Fibroblast of lung (primary cell): Measurements from ENCODE around the gene L3MBTL3. TPM values are rescaled to one million over a fixed set of nuclear protein-coding genes. Genes with fewer than 3 reads are reported as not detected.

Source experiments
- DNase-seq, 2 donors: peaks; one replicate each; pipeline versions ENCODE4 v3.0.0 to v3.0.0-alpha.2; 2010; ENCODE audit warnings: low read depth in 2 of 2
- H2AFZ ChIP-seq: 2 replicates; pipeline ENCODE4 v1.5.1; 2012; ENCODE audit warnings: low read length, control low read depth, inconsistent platforms
- H3K27ac ChIP-seq: 2 replicates; pipeline ENCODE4 v1.5.1; 2011; ENCODE audit warnings: low read length, control low read depth; ENCODE audit not compliant: insufficient read depth
- H3K27me3 ChIP-seq: 2 replicates; pipeline ENCODE4 v1.5.1; 2011; ENCODE audit warnings: mild to moderate bottlenecking, low read length; ENCODE audit not compliant: control insufficient read depth, insufficient read depth
- H3K36me3 ChIP-seq: 2 replicates; pipeline ENCODE4 v1.5.1; 2011; ENCODE audit warnings: low read length; ENCODE audit not compliant: control insufficient read depth, insufficient read depth
- H3K4me1 ChIP-seq: 2 replicates; pipeline ENCODE4 v1.5.1; 2011; ENCODE audit warnings: low read length; ENCODE audit not compliant: control insufficient read depth, insufficient read depth; ENCODE audit errors: extremely low read depth
- H3K4me2 ChIP-seq: 2 replicates; pipeline ENCODE4 v1.5.1; 2011; ENCODE audit warnings: low read length, control low read depth; ENCODE audit not compliant: insufficient read depth; ENCODE audit errors: extremely low read depth
- H3K4me3 ChIP-seq, 4 experiments: fragments of 200-600 bp in 1 of 4; sonication (generic) in 1 of 4; replicated peaks in 1 of 4; 2 replicates each; pipeline ENCODE4 v1.5.1; 2011 to 2016; ENCODE audit warnings: low read length in 4 of 4, low read depth in 3 of 4, mild to moderate bottlenecking in 3 of 4, control low read depth in 2 of 4, inconsistent platforms in 1 of 4, mixed read lengths in 1 of 4; ENCODE audit not compliant: insufficient read depth in 1 of 4; ENCODE audit errors: control extremely low read depth in 1 of 4
- H3K79me2 ChIP-seq: 2 replicates; pipeline ENCODE4 v1.5.1; 2012; ENCODE audit warnings: mild to moderate bottlenecking, low read length, inconsistent platforms; ENCODE audit not compliant: control insufficient read depth, insufficient read depth
- H3K9ac ChIP-seq: 2 replicates; pipeline ENCODE4 v1.5.1; 2011; ENCODE audit warnings: mild to moderate bottlenecking, low read length, control low read depth; ENCODE audit not compliant: insufficient read depth
- H3K9me3 ChIP-seq: 2 replicates; pipeline ENCODE4 v1.5.1; 2012; ENCODE audit warnings: low read depth, low read length; ENCODE audit not compliant: control insufficient read depth, insufficient read depth
- H4K20me1 ChIP-seq: 2 replicates; pipeline ENCODE4 v1.5.1; 2011; ENCODE audit warnings: low read length; ENCODE audit not compliant: control insufficient read depth, insufficient read depth; ENCODE audit errors: extremely low read depth
- CTCF ChIP-seq, 2 donors: IDR thresholded peaks in 1 of 2; conservative IDR thresholded peaks in 1 of 2; 1 replicate in 1 of 2; 2 replicates in 1 of 2; pipeline ENCODE4 v1.5.1; 2011 to 2012; ENCODE audit warnings: low read length in 2 of 2, control low read depth in 1 of 2, inconsistent platforms in 1 of 2, low read depth in 1 of 2, mild to moderate bottlenecking in 1 of 2
- EZH2 ChIP-seq: IDR thresholded peaks from 2 replicates; pipeline ENCODE4 v1.5.1; 2012; ENCODE audit warnings: low read length, control low read depth, mild to moderate bottlenecking; ENCODE audit errors: missing control alignments
- polyA plus RNA-seq, 2 donors: library from polyadenylated mRNA; depleted of rRNA in 1 of 2; stranded (reverse) in 1 of 2; unstranded in 1 of 2; fragments of >200 nt; gene quantifications; 2 replicates each; pipeline ENCODE4 v1.2.1, GENCODE V29; 2011 to 2012; ENCODE audit warnings: missing spikeins in 1 of 2
- total RNA-seq: library from RNA; depleted of rRNA; stranded (reverse); fragments of >200 nt; gene quantifications from 2 replicates; pipeline ENCODE4 v1.2.1, GENCODE V29; 2014

The L3MBTL3 gene
- total and polyA plus RNA-seq, 2 donors (not counting 1 experiment from before 2014, with no cell fraction given): 5.6 to 6.7 TPM

GRCh38 chr6:130136798-130137197, 118.4 kb downstream of the L3MBTL3 start:
- Histone ChIP-seq H4K20me1 (no peaks in the 10 kb centered on the region), H3K79me2 (no peaks in the 10 kb centered on the region), H3K4me3 (no peak overlapping the region), H3K4me2 (no peak overlapping the region), H3K27me3 (no peaks in the 10 kb centered on the region), H3K4me1 (no peaks in the 10 kb centered on the region), H3K9ac (no peak overlapping the region), H2AFZ (no peak overlapping the region), H3K27ac (no peak overlapping the region), H3K36me3 (no peaks in the 10 kb centered on the region), H3K9me3 (no peaks in the 10 kb centered on the region)
- TF ChIP-seq EZH2: no peak
- TF ChIP-seq CTCF (conservative IDR thresholded peaks at IDR 0.05 in 1 of 2, IDR thresholded peaks at IDR 0.05 in 1 of 2; ENCODE audit: low read depth in 1 of 2, low read length in 2 of 2): no peak
- DNase-seq: peak; percentile 30 to 63

GRCh38 chr6:130138116-130138908, 119.9 kb downstream of the L3MBTL3 start:
- no peak for TF ChIP-seq EZH2
- TF ChIP-seq CTCF (conservative IDR thresholded peaks at IDR 0.05 in 1 of 2, IDR thresholded peaks at IDR 0.05 in 1 of 2; ENCODE audit: low read depth in 1 of 2, low read length in 2 of 2): no peak
- Histone ChIP-seq H3K4me3 (no peak overlapping the region), H3K27me3 (no peaks in the 10 kb centered on the region), H3K9me3 (no peaks in the 10 kb centered on the region), H2AFZ (no peak overlapping the region), H3K9ac (no peak overlapping the region), H3K27ac (no peak overlapping the region), H3K79me2 (no peaks in the 10 kb centered on the region), H3K4me1 (no peaks in the 10 kb centered on the region), H3K4me2 (no peak overlapping the region), H4K20me1 (no peaks in the 10 kb centered on the region), H3K36me3 (no peaks in the 10 kb centered on the region)
- no peak for DNase-seq

- no peak overlapping the region for H3K4me3 ChIP-seq
- no peak overlapping the region for H3K4me2 ChIP-seq
- H3K27ac ChIP-seq: no peak overlapping the region
- H3K36me3 ChIP-seq: no peaks in the 10 kb centered on the region
- H3K9me3 ChIP-seq: no peaks in the 10 kb centered on the region
- no peaks in the 10 kb centered on the region for H4K20me1 ChIP-seq
- TF ChIP-seq CTCF (conservative IDR thresholded peaks at IDR 0.05 in 1 of 2, IDR thresholded peaks at IDR 0.05 in 1 of 2; ENCODE audit: low read depth in 1 of 2, low read length in 2 of 2): no peak
- no peak for TF ChIP-seq EZH2
- no peak overlapping the region for H3K9ac ChIP-seq
- no peaks in the 10 kb centered on the region for H3K79me2 ChIP-seq
- no peak for DNase-seq
- H3K4me1 ChIP-seq: no peaks in the 10 kb centered on the region
- no peaks in the 10 kb centered on the region for H3K27me3 ChIP-seq
- no peak overlapping the region for H2AFZ ChIP-seq
Observed at GRCh38 chr6:130138909-130139242, 120.5 kb downstream of the L3MBTL3 start.
